HCT116 (cell line): Measurements from ENCODE around the gene GNB2. TPM values are rescaled to one million over a fixed set of nuclear protein-coding genes. Genes with fewer than 3 reads are reported as not detected.

Experiments
- ATAC-seq: fragments of 200-7000 bp; cut with Tn5 transposase; 2 replicates; pipeline ENCODE4 v1.9.1; 2020; ENCODE audit warnings: mild to moderate bottlenecking, moderate library complexity
- BruUV-seq: library from RNA; stranded (reverse); fragments of 400-500 nt; replicated peaks from 2 replicates; lab custom pipeline; 2021; lab: Mats Ljungman, UMichigan
- CTCF ChIA-PET: fragments of 300-600 bp; sonication (Branson Sonifier 250); formaldehyde crosslinking; loops from one replicate; lab custom pipeline; 2021; ENCODE audit warnings: antibody characterized with exemption; lab: Charles Lee
- POLR2A ChIA-PET: fragments of 300-600, 350-600 bp; sonication (Branson Sonifier 250); formaldehyde crosslinking; loops from one replicate; lab custom pipeline; 2021; ENCODE audit warnings: antibody characterized with exemption; lab: Charles Lee
- RAD21 ChIA-PET, 2 experiments: fragments of 300-600 bp; sonication (Branson Sonifier 250); formaldehyde crosslinking; loops; one replicate each; lab custom pipeline; 2023; ENCODE audit warnings: low total read pairs in 2 of 2; ENCODE audit not compliant: uncharacterized antibody in 2 of 2, unreplicated experiment in 2 of 2, low non-redundant PET in 1 of 2; lab: Charles Lee
- DNase-seq: peaks from one replicate; pipeline ENCODE4 v3.0.0-alpha.2; 2010; ENCODE audit warnings: low read depth, low spot score
- H2AFZ ChIP-seq: fragments of 200-600 bp; shearing (Covaris generic), sonication (generic); 2 replicates; pipeline ENCODE4 v1.6.1; 2017; ENCODE audit warnings: low read depth, mixed run types, mixed read lengths, antibody characterized with exemption, low read length; ENCODE audit not compliant: poor library complexity, severe bottlenecking
- H3K27ac ChIP-seq: 2 replicates; pipeline ENCODE4 v1.5.1; 2012; ENCODE audit warnings: low read depth, low read length
- H3K27me3 ChIP-seq: fragments of 200-600 bp; sonication (generic); 2 replicates; pipeline ENCODE4 v1.6.1; 2016; ENCODE audit warnings: mixed run types, low read length, mixed read lengths; ENCODE audit not compliant: insufficient read depth
- H3K36me3 ChIP-seq, 2 experiments: fragments of 200-500 bp in 1 of 2; fragments of 200-600 bp in 1 of 2; sonication (Bioruptor generic) in 1 of 2; sonication (generic) in 1 of 2; 2 replicates each; pipeline versions ENCODE4 v1.5.1 to v1.6.1; 2014 to 2016; ENCODE audit warnings: low read length in 2 of 2, inconsistent platforms in 1 of 2, mixed read lengths in 1 of 2, mixed run types in 1 of 2; ENCODE audit not compliant: insufficient read depth in 2 of 2, control insufficient read depth in 1 of 2
- H3K4me1 ChIP-seq, 2 experiments: fragments of 200-600 bp in 1 of 2; sonication (generic) in 1 of 2; 2 replicates each; pipeline versions ENCODE4 v1.5.1 to v1.6.1; 2012 to 2017; ENCODE audit warnings: low read length in 2 of 2, inconsistent platforms in 1 of 2, mild to moderate bottlenecking in 1 of 2, mixed read lengths in 1 of 2, mixed run types in 1 of 2, moderate library complexity in 1 of 2; ENCODE audit not compliant: insufficient read depth in 2 of 2, control insufficient read depth in 1 of 2
- H3K4me2 ChIP-seq: fragments of 200-600 bp; sonication (generic); 2 replicates; pipeline ENCODE4 v1.6.1; 2017; ENCODE audit warnings: mixed run types, low read length, mixed read lengths
- H3K4me3 ChIP-seq, 2 experiments: fragments of 200-600 bp in 1 of 2; sonication (generic) in 1 of 2; replicated peaks in 1 of 2; 2 replicates each; pipeline ENCODE4 v1.5.1; 2011 to 2016; ENCODE audit warnings: low read length in 2 of 2, control low read depth in 1 of 2, low read depth in 1 of 2, mild to moderate bottlenecking in 1 of 2, mixed read lengths in 1 of 2, mixed run types in 1 of 2
- H3K79me2 ChIP-seq: fragments of 200-600 bp; sonication (generic); 2 replicates; pipeline ENCODE4 v1.6.1; 2017; ENCODE audit warnings: mild to moderate bottlenecking, mixed run types, low read length, moderate library complexity, mixed read lengths; ENCODE audit not compliant: insufficient read depth
- H3K9ac ChIP-seq: fragments of 200-600 bp; sonication (generic); 2 replicates; pipeline ENCODE4 v1.6.1; 2016; ENCODE audit warnings: low read length, mixed read lengths
- H3K9me2 ChIP-seq: fragments of 200-600 bp; sonication (generic), shearing (Covaris generic); 2 replicates; pipeline ENCODE4 v1.6.1; 2017; ENCODE audit warnings: mixed run types, mild to moderate bottlenecking, moderate library complexity; ENCODE audit not compliant: insufficient read depth
- H3K9me3 ChIP-seq, 2 experiments: fragments of 200-500 bp in 1 of 2; fragments of 200-600 bp in 1 of 2; sonication (Bioruptor generic) in 1 of 2; sonication (generic) in 1 of 2; 2 replicates each; pipeline ENCODE4 v1.6.1; 2014 to 2017; ENCODE audit warnings: low read length in 2 of 2, mixed read lengths in 2 of 2, inconsistent platforms in 1 of 2, low read depth in 1 of 2, mild to moderate bottlenecking in 1 of 2, mixed run types in 1 of 2, moderate library complexity in 1 of 2; ENCODE audit not compliant: control insufficient read depth in 1 of 2, insufficient read depth in 1 of 2
- H4K20me1 ChIP-seq: fragments of 200-600 bp; sonication (generic), shearing (Covaris generic); 2 replicates; pipeline ENCODE4 v1.6.1; 2017; ENCODE audit warnings: mixed run types, mild to moderate bottlenecking, moderate library complexity; ENCODE audit not compliant: insufficient read depth
- ELF1 ChIP-seq: IDR thresholded peaks from 2 replicates; pipeline ENCODE4 v1.6.1; 2012; ENCODE audit warnings: low read depth, borderline replicate concordance
- EZH2 ChIP-seq: fragments of 200-600 bp; sonication (generic); IDR thresholded peaks from 2 replicates; pipeline ENCODE4 v1.6.1; 2017; ENCODE audit warnings: antibody characterized with exemption, mixed run types
- EZH2phosphoT487 ChIP-seq: fragments of 200-600 bp; IDR thresholded peaks from 2 replicates; pipeline ENCODE4 v1.6.1; 2018; ENCODE audit warnings: antibody characterized with exemption, borderline replicate concordance
- FOSL1 ChIP-seq: IDR thresholded peaks from 2 replicates; pipeline ENCODE4 v1.6.1; 2012; ENCODE audit warnings: low read depth
- POLR2A ChIP-seq: IDR thresholded peaks from 2 replicates; pipeline ENCODE4 v1.7.0; 2011; ENCODE audit warnings: borderline replicate concordance; ENCODE audit not compliant: insufficient read depth, insufficient read length; ENCODE audit errors: extremely low read depth
- TCF7L2 ChIP-seq: IDR thresholded peaks from 2 replicates; pipeline ENCODE4 v1.7.0; 2011; ENCODE audit warnings: borderline replicate concordance, inconsistent platforms; ENCODE audit not compliant: insufficient read depth, insufficient read length; ENCODE audit errors: extremely low read depth
- YY1 ChIP-seq: IDR thresholded peaks from 2 replicates; pipeline ENCODE4 v1.6.1; 2011; ENCODE audit warnings: low read length, low read depth, moderate library complexity, mild to moderate bottlenecking; ENCODE audit not compliant: insufficient replicate concordance; ENCODE audit errors: extremely low read depth
- intact Hi-C: fragments of 100-400 bp; cut with micrococcal nuclease; formaldehyde crosslinking; loops from 2 replicates; pipeline ENCODE4 v1.10.0; 2022
- total RNA-seq: library from RNA; stranded (reverse); gene quantifications from one replicate; pipeline ENCODE4 v1.2.1, GENCODE V29; 2021; ENCODE audit not compliant: unreplicated experiment
- TF ChIP-seq, protein P1 (sequence below), 3 experiments: fragments of 200-600 bp in 1 of 3; sonication (generic) in 1 of 3; IDR thresholded peaks in 2 of 3; conservative IDR thresholded peaks in 1 of 3; 2 replicates each; pipeline ENCODE4 v1.5.1; 2012 to 2017; ENCODE audit warnings: low read depth in 2 of 3, low read length in 2 of 3, antibody characterized with exemption in 1 of 3, borderline replicate concordance in 1 of 3, control low read depth in 1 of 3, mild to moderate bottlenecking in 1 of 3, mixed read lengths in 1 of 3, mixed run types in 1 of 3, moderate library complexity in 1 of 3; ENCODE audit not compliant: insufficient read depth in 1 of 3
- TF ChIP-seq, protein P2 (sequence below): IDR thresholded peaks from 2 replicates; pipeline ENCODE4 v1.6.1; 2012; ENCODE audit warnings: low read depth
- TF ChIP-seq, protein P3 (sequence below): IDR thresholded peaks from 2 replicates; pipeline ENCODE4 v1.6.1; 2012

GNB2 gene
- total RNA-seq, 1 experiment from 2014 or later: 246 TPM

DNA sequence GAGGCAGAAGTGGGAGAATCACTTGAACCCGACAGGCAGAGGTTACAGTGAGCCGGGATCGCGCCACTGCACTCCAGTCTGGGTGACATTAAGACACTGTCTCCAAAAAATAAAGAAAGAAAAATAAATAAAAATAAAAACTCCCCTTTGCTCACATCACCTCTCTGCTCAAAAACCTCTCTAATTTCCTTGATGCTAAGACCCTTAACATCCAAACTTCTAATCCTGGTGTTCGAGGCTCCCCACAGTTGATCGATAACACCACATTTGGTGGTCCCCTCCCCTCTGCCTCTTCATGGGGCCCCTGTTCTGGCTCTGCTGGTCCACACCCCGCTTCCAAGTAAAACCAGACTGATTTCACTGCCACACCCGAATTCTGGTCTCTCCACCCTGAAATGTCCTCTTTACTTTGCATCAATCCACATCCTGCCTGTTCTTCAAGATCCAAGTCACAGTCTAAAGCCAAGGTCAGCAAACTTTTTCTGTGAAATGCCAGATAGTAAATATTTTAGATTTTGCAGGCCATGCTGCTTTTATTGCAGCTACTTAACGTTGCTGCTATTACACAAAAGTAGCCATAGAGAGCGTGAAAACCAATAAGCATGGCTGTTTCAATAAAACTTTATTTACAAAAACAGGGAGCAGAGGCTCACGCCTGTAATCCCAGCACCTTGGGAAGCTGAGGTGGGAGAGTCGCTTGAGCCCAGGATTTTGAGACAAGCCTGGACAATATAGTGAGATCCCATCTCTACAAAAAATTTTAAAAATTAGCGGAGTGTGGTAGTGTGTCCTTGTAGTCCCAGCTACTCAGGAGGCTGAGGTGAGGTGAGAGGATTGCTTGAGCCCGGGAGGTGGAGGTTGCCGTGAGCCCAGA lies 49.4 kb upstream of the GNB2 start:
- Histone ChIP-seq H3K36me3 (no peaks in the 10 kb centered on the region), H4K20me1 (no peaks in the 10 kb centered on the region), H2AFZ (no peak overlapping the region), H3K9me2 (no peaks in the 10 kb centered on the region), H3K27ac (no peak overlapping the region), H3K4me1 (peaks cover 0 to 17% of the 10 kb centered on the region in 2 experiments; a peak in 3 of 4 replicates), H3K9ac (no peak overlapping the region), H3K4me3 (no peak overlapping the region), H3K4me2 (no peak overlapping the region), H3K9me3 (no peaks in the 10 kb centered on the region), H3K79me2 (peaks cover 5% of the 10 kb centered on the region; the same call in 1 of the 2 replicates)
- POLR2A ChIA-PET: no interaction called here
- intact Hi-C loops: no loop called here
- DNase-seq (no peak), ATAC-seq (no peak)
- no TSS peak for BruUV-seq
- TF ChIP-seq, protein P1, sequence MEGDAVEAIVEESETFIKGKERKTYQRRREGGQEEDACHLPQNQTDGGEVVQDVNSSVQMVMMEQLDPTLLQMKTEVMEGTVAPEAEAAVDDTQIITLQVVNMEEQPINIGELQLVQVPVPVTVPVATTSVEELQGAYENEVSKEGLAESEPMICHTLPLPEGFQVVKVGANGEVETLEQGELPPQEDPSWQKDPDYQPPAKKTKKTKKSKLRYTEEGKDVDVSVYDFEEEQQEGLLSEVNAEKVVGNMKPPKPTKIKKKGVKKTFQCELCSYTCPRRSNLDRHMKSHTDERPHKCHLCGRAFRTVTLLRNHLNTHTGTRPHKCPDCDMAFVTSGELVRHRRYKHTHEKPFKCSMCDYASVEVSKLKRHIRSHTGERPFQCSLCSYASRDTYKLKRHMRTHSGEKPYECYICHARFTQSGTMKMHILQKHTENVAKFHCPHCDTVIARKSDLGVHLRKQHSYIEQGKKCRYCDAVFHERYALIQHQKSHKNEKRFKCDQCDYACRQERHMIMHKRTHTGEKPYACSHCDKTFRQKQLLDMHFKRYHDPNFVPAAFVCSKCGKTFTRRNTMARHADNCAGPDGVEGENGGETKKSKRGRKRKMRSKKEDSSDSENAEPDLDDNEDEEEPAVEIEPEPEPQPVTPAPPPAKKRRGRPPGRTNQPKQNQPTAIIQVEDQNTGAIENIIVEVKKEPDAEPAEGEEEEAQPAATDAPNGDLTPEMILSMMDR (IDR thresholded peaks at IDR 0.05 in 2 of 3, conservative IDR thresholded peaks at IDR 0.05 in 1 of 3; ENCODE audit: borderline replicate concordance in 1 of 3, insufficient read depth in 1 of 3, low read depth in 2 of 3, low read length in 2 of 3): no peak
- TF ChIP-seq YY1 (no peak), TCF7L2 (no peak), EZH2 (no peak), POLR2A (no peak), FOSL1 (no peak), EZH2phosphoT487 (no peak), ELF1 (no peak)
- TF ChIP-seq, protein P2, sequence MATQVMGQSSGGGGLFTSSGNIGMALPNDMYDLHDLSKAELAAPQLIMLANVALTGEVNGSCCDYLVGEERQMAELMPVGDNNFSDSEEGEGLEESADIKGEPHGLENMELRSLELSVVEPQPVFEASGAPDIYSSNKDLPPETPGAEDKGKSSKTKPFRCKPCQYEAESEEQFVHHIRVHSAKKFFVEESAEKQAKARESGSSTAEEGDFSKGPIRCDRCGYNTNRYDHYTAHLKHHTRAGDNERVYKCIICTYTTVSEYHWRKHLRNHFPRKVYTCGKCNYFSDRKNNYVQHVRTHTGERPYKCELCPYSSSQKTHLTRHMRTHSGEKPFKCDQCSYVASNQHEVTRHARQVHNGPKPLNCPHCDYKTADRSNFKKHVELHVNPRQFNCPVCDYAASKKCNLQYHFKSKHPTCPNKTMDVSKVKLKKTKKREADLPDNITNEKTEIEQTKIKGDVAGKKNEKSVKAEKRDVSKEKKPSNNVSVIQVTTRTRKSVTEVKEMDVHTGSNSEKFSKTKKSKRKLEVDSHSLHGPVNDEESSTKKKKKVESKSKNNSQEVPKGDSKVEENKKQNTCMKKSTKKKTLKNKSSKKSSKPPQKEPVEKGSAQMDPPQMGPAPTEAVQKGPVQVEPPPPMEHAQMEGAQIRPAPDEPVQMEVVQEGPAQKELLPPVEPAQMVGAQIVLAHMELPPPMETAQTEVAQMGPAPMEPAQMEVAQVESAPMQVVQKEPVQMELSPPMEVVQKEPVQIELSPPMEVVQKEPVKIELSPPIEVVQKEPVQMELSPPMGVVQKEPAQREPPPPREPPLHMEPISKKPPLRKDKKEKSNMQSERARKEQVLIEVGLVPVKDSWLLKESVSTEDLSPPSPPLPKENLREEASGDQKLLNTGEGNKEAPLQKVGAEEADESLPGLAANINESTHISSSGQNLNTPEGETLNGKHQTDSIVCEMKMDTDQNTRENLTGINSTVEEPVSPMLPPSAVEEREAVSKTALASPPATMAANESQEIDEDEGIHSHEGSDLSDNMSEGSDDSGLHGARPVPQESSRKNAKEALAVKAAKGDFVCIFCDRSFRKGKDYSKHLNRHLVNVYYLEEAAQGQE: no peak
- TF ChIP-seq, protein P3, sequence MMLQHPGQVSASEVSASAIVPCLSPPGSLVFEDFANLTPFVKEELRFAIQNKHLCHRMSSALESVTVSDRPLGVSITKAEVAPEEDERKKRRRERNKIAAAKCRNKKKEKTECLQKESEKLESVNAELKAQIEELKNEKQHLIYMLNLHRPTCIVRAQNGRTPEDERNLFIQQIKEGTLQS: no peak
- TF ChIP-seq, all 23 proteins: peak for 0
- ChIA-PET RAD21 (interaction anchor here in 1 of 2 experiments (0.7 kb wide), 1 partner anchor 37 kb away, joined by 3 read pairs; no protein-coding TSS in a partner anchor), CTCF (interaction anchor here (2.0 kb wide), 1 partner anchor 8 kb away, joined by 7 read pairs; no protein-coding TSS in a partner anchor)
- no peaks in the 10 kb centered on the region for H3K27me3 ChIP-seq
